Mesenchymal stem cell (in vitro differentiated cells and primary cell): ENCODE measurements around the gene ZNF580.

Experiments
- DNase-seq: peaks from one replicate; pipeline ENCODE4 v3.0.0-alpha.2; 2013
- H2AFZ ChIP-seq: one replicate; pipeline ENCODE4 v1.6.1; 2013; ENCODE audit warnings: low read depth, mild to moderate bottlenecking, control low read depth, inconsistent platforms, low read length, moderate library complexity
- H2AK5ac ChIP-seq: 2 replicates; pipeline ENCODE4 v1.6.1; 2013; ENCODE audit warnings: low read length, moderate library complexity, mild to moderate bottlenecking, inconsistent platforms; ENCODE audit not compliant: severe bottlenecking
- H2BK120ac ChIP-seq: one replicate; pipeline ENCODE4 v1.6.1; 2013; ENCODE audit warnings: low read depth, mild to moderate bottlenecking, inconsistent platforms, low read length, moderate library complexity
- H2BK12ac ChIP-seq, 2 experiments: one replicate each; pipeline ENCODE4 v1.6.1; 2013; ENCODE audit warnings: inconsistent platforms in 2 of 2, low read length in 2 of 2, mild to moderate bottlenecking in 2 of 2, moderate library complexity in 2 of 2, control low read depth in 1 of 2
- H2BK15ac ChIP-seq: one replicate; pipeline ENCODE4 v1.6.1; 2013; ENCODE audit warnings: mild to moderate bottlenecking, low read depth, inconsistent platforms; ENCODE audit not compliant: poor library complexity, severe bottlenecking
- H2BK5ac ChIP-seq: 2 replicates; pipeline ENCODE4 v1.6.1; 2013; ENCODE audit warnings: low read depth, mild to moderate bottlenecking, low read length, control low read depth, inconsistent platforms; ENCODE audit not compliant: poor library complexity, severe bottlenecking
- H3K14ac ChIP-seq, 2 experiments: one replicate each; pipeline ENCODE4 v1.6.1; 2013; ENCODE audit warnings: inconsistent platforms in 2 of 2, low read length in 2 of 2, control low read depth in 1 of 2, mild to moderate bottlenecking in 1 of 2, moderate library complexity in 1 of 2
- H3K18ac ChIP-seq, 2 experiments: one replicate each; pipeline ENCODE4 v1.6.1; 2013; ENCODE audit warnings: inconsistent platforms in 2 of 2, low read length in 2 of 2, control low read depth in 1 of 2, low read depth in 1 of 2, mild to moderate bottlenecking in 1 of 2
- H3K23ac ChIP-seq, 2 experiments: one replicate each; pipeline ENCODE4 v1.6.1; 2013; ENCODE audit warnings: inconsistent platforms in 2 of 2, low read length in 2 of 2, mild to moderate bottlenecking in 2 of 2, moderate library complexity in 2 of 2, control low read depth in 1 of 2
- H3K27ac ChIP-seq: 2 replicates; pipeline ENCODE4 v1.5.1; 2013; ENCODE audit warnings: mild to moderate bottlenecking, moderate library complexity, low read length, control low read depth, inconsistent platforms; ENCODE audit not compliant: poor library complexity, severe bottlenecking
- H3K27me3 ChIP-seq, 2 experiments: 2 replicates each; pipeline versions ENCODE4 v1.6.1 to v1.7.0; 2013; ENCODE audit warnings: low read length in 2 of 2, mild to moderate bottlenecking in 2 of 2, moderate library complexity in 2 of 2, control low read depth in 1 of 2, inconsistent platforms in 1 of 2; ENCODE audit not compliant: control insufficient read depth in 1 of 2, insufficient read depth in 1 of 2
- H3K36me3 ChIP-seq, 2 experiments: 2 replicates each; pipeline versions ENCODE4 v1.6.1 to v1.7.0; 2013; ENCODE audit warnings: low read length in 2 of 2, control low read depth in 1 of 2, inconsistent platforms in 1 of 2, low read depth in 1 of 2, mild to moderate bottlenecking in 1 of 2; ENCODE audit not compliant: insufficient read depth in 2 of 2, control insufficient read depth in 1 of 2
- H3K4ac ChIP-seq, 2 experiments: one replicate each; pipeline ENCODE4 v1.6.1; 2013; ENCODE audit warnings: inconsistent platforms in 2 of 2, low read length in 2 of 2, mild to moderate bottlenecking in 2 of 2, moderate library complexity in 2 of 2, control low read depth in 1 of 2, low read depth in 1 of 2
- H3K4me1 ChIP-seq: 2 replicates; pipeline ENCODE4 v1.6.1; 2013; ENCODE audit warnings: low read depth, low read length, control low read depth; ENCODE audit not compliant: control insufficient read depth, insufficient read depth
- H3K4me2 ChIP-seq: 2 replicates; pipeline ENCODE4 v1.6.1; 2013; ENCODE audit warnings: low read length, mild to moderate bottlenecking, inconsistent platforms; ENCODE audit not compliant: poor library complexity, severe bottlenecking
- H3K4me3 ChIP-seq, 2 experiments: 2 replicates each; pipeline versions ENCODE4 v1.5.1 to v1.7.0; 2013; ENCODE audit warnings: low read length in 2 of 2, mild to moderate bottlenecking in 2 of 2, control low read depth in 1 of 2, low read depth in 1 of 2; ENCODE audit not compliant: insufficient read depth in 1 of 2
- H3K79me1 ChIP-seq: replicated peaks from 2 replicates; pipeline ENCODE4 v1.6.1; 2013; ENCODE audit warnings: mild to moderate bottlenecking, control low read depth, low read length, inconsistent platforms; ENCODE audit not compliant: poor library complexity, severe bottlenecking
- H3K9ac ChIP-seq: 2 replicates; pipeline ENCODE4 v1.7.0; 2013; ENCODE audit warnings: mild to moderate bottlenecking, low read length, moderate library complexity
- H3K9me3 ChIP-seq: 2 replicates; pipeline ENCODE4 v1.7.0; 2013; ENCODE audit warnings: mild to moderate bottlenecking, low read length; ENCODE audit not compliant: control insufficient read depth
- H4K8ac ChIP-seq: one replicate; pipeline ENCODE4 v1.6.1; 2013; ENCODE audit warnings: inconsistent platforms, mild to moderate bottlenecking, low read length, moderate library complexity
- H4K91ac ChIP-seq: one replicate; pipeline ENCODE4 v1.6.1; 2013; ENCODE audit warnings: mild to moderate bottlenecking, low read length, inconsistent platforms
- WGBS: methylation state at CpG from one replicate; pipeline ENCODE4 v1.1.7; 2013; ENCODE audit warnings: mixed read lengths; 5-methylcytosine and 5-hydroxymethylcytosine counted together

ZNF580 gene

GRCh38 chr19:55602104-55603001 is 38.4 kb upstream of the ZNF580 start:
- H3K14ac ChIP-seq = no peak overlapping the region
- no peak overlapping the region for H2BK5ac ChIP-seq
- no peak overlapping the region for H3K23ac ChIP-seq
- peak overlapping the region in 1 of 2 experiments; percentile 36 for H3K4ac ChIP-seq
- H3K4me3 ChIP-seq = no peak overlapping the region
- H2AK5ac ChIP-seq = peak overlapping the region; percentile 59
- H3K36me3 ChIP-seq = peaks cover 8 to 26% of the 10 kb centered on the region in 2 experiments
- no peak overlapping the region for H3K27ac ChIP-seq
- no peaks in the 10 kb centered on the region for H3K27me3 ChIP-seq
- no peak for DNase-seq
- H2BK12ac ChIP-seq = peak overlapping the region in 1 of 2 experiments; percentile 76
- no peak overlapping the region for H3K9ac ChIP-seq
- no peak overlapping the region for H2BK120ac ChIP-seq
- peaks cover 23% of the 10 kb centered on the region for H3K4me1 ChIP-seq
- H4K8ac ChIP-seq = no peak overlapping the region
- 97% methylated on average over 47 of the region's 60 CpGs for WGBS
- H2AFZ ChIP-seq = no peak overlapping the region
- H3K9me3 ChIP-seq = no peaks in the 10 kb centered on the region
- H2BK15ac ChIP-seq = peak overlapping the region; percentile 70
- no peak overlapping the region for H3K18ac ChIP-seq
- H3K79me1 ChIP-seq = peaks cover 36% of the 10 kb centered on the region
- H3K4me2 ChIP-seq = no peak overlapping the region
- peak overlapping the region; percentile 25 for H4K91ac ChIP-seq

- Histone ChIP-seq H3K79me1 (peaks cover 30% of the 10 kb centered on the region), H3K36me3 (peaks cover 13 to 20% of the 10 kb centered on the region in 2 experiments), H2AK5ac (peak overlapping the region; percentile 82), H4K8ac (no peak overlapping the region), H3K18ac (no peak overlapping the region), H2AFZ (no peak overlapping the region), H3K27ac (no peak overlapping the region), H3K4me3 (no peak overlapping the region), H3K4me2 (no peak overlapping the region), H3K4ac (no peak overlapping the region), H2BK5ac (no peak overlapping the region), H2BK15ac (peak overlapping the region; percentile 45), H2BK12ac (peak overlapping the region in 1 of 2 experiments; percentile 45), H3K14ac (no peak overlapping the region), H4K91ac (no peak overlapping the region), H2BK120ac (no peak overlapping the region), H3K4me1 (peaks cover 22% of the 10 kb centered on the region), H3K23ac (no peak overlapping the region), H3K9me3 (no peaks in the 10 kb centered on the region), H3K27me3 (no peaks in the 10 kb centered on the region), H3K9ac (no peak overlapping the region)
- 97% methylated on average over 21 of the region's 21 CpGs for WGBS
- no peak for DNase-seq
Measured at GRCh38 chr19:55603115-55603514, 37.7 kb upstream of the ZNF580 start.

- Histone ChIP-seq H3K23ac (no peak overlapping the region), H4K91ac (peak overlapping the region; percentile 41), H3K18ac (no peak overlapping the region), H2BK120ac (no peak overlapping the region), H2AFZ (no peak overlapping the region), H3K27me3 (no peaks in the 10 kb centered on the region), H2BK5ac (peak overlapping the region; percentile 57), H3K27ac (peak overlapping the region; percentile 1), H3K4me3 (no peak overlapping the region), H3K4me2 (no peak overlapping the region), H2BK15ac (peak overlapping the region; percentile 40), H2BK12ac (peak overlapping the region in 1 of 2 experiments; percentile 68), H4K8ac (no peak overlapping the region), H3K36me3 (peaks cover 15 to 20% of the 10 kb centered on the region in 2 experiments), H3K79me1 (peaks cover 26% of the 10 kb centered on the region), H3K4me1 (peaks cover 22% of the 10 kb centered on the region), H3K9ac (no peak overlapping the region), H2AK5ac (peak overlapping the region; percentile 82), H3K4ac (no peak overlapping the region), H3K9me3 (no peaks in the 10 kb centered on the region), H3K14ac (no peak overlapping the region)
- DNase-seq = no peak
- 87% methylated on average over 20 of the region's 22 CpGs for WGBS
Measured at GRCh38 chr19:55603581-55604292, 37.1 kb upstream of the ZNF580 start.

- Histone ChIP-seq H3K9ac (peak overlapping the region; percentile 76), H4K91ac (no peak overlapping the region), H4K8ac (peak overlapping the region; percentile 73), H3K27me3 (no peaks in the 10 kb centered on the region), H2BK120ac (no peak overlapping the region), H2AFZ (no peak overlapping the region), H3K4me3 (peak overlapping the region; percentile 70 to 83), H2BK12ac (no peak overlapping the region), H3K27ac (peak overlapping the region; percentile 99), H3K36me3 (peaks cover 27 to 30% of the 10 kb centered on the region in 2 experiments), H2BK5ac (no peak overlapping the region), H3K14ac (no peak overlapping the region), H3K4me1 (peaks cover 22% of the 10 kb centered on the region), H3K9me3 (peaks cover 4% of the 10 kb centered on the region), H3K4me2 (peak overlapping the region; percentile 24), H2AK5ac (no peak overlapping the region), H3K79me1 (peaks cover 32% of the 10 kb centered on the region), H3K4ac (no peak overlapping the region), H2BK15ac (no peak overlapping the region), H3K18ac (peak overlapping the region; percentile 55 to 84), H3K23ac (peak overlapping the region in 1 of 2 experiments; percentile 15)
- 0% methylated on average over 20 of the region's 43 CpGs for WGBS
- peak; percentile 98 for DNase-seq
Measured at GRCh38 chr19:55605207-55605636, 35.6 kb upstream of the ZNF580 start.
